GM19455 (cell line): ENCODE results near the gene NT5C1B.
"Not testable (repeated sequence)": the region's sequence is repeated elsewhere in the genome, so short reads cannot be mapped to it uniquely, and the experiment has no call there.

Experiments used
- ATAC-seq: cut with Tn5 transposase; IDR thresholded peaks from one replicate; pipeline ENCODE4 v1.9.1; 2021; ENCODE audit not compliant: unreplicated experiment

Gene NT5C1B

DNA sequence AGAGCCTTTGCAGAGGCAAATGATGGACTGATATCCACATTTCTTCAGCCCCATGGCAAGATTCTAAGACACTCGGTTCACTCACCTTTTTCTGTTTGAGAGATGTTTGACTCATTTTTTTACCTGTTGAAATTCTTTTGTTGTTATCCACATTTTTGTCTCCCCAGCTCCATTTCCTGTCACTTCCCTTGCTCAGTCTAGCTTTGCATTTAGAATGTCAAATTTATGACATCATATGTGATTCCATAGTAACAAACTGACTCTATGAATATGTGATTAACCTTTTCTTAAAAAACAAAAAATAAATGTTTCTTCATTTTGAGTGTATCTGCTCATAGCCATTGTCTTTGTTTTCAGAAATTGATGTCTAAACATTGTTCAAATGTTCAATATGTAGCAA is at the start of gene NT5C1B:
Gene NT5C1B, minus strand, starts transcription at position 216 of the 400 bp plus-strand sequence. Its CDS starts 101 bp downstream, at position 115.
- ATAC-seq, result no peak

GRCh38 chr2:18637196-18637595 is 47.8 kb upstream of the NT5C1B start:
- no peak for ATAC-seq

DNA sequence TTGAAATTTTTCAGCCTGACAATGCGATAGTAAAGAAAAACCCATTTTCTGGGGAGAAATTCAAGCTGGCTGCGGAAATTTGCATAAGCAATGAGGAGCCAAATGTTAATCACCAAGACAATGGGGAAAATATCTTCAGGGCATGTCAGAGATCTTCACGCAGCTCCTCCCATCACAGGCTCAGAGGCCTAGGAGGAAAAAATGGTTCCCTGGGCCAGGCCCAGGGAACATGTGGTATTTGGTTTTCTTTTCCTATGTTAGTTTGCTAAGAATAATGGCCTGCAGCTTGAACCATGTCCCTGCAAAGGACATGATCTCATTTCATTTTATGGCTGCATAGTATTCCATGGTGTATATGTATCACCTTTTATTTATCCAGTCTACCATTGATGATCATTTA is 43.3 kb upstream of the NT5C1B start:
- ATAC-seq, result not testable (repeated sequence)

DNA sequence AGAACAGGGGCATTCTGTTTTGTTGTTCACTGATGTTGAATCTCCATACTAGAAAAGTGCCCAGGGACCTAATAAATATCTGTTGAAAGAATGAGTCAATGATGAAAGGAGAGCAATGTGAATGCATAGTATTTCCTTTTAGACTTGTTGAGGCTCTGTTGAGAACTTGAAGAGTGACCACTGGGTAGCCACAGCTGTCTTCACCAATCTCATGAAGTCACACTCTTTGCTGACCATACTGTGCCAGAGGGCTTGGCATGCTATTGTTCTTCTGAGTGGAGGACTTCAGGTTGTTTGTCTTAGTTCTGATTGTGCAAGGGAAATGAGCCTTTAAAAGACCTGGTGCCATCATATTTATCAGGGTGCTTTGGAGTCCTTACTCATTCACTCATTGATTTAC is 41.6 kb upstream of the NT5C1B start:
- ATAC-seq, result no peak

DNA sequence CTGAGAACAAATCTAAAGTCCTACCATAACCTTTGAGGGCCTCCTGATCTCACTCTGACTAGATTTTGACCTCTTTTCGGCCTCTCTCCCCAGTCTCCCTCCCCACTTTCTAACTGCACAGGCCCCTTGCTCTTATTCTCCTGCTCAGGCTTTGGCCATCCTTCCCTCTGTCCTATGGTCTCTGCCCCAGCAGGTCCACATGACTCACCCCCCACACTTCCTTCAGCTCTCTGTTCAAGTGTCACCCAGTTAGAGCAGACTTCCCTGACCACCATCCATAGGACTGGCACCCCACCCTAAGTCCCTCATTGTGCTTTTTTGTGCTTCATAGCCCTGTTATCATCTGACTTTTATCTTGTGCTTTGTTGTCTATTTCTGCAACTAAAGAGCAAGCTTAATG is 41.2 kb upstream of the NT5C1B start:
- no peak for ATAC-seq

DNA sequence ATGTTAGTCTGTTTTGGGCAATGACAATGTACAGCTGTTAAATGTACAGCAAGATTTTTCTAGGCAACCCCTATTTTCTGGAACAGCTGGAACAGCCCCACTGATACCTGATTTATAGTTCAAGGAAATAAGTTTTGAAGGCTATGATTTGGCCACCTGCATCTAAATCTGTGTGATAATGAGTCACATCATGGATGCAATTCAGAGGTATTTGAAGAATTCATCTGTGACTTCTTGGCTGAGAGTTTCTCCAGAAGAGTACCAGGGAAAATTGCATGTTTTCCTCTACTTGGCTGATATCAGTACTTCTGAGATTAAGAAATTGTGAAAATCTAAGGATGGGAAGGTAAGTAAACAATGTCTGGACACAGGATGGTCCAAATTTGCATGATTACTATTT is 40.7 kb upstream of the NT5C1B start:
- no peak for ATAC-seq

GRCh38 chr2:18626958-18627650 is 37.7 kb upstream of the NT5C1B start:
- ATAC-seq, result no peak

- ATAC-seq, result no peak
Measured at GRCh38 chr2:18626256-18626668, 36.9 kb upstream of the NT5C1B start.

DNA sequence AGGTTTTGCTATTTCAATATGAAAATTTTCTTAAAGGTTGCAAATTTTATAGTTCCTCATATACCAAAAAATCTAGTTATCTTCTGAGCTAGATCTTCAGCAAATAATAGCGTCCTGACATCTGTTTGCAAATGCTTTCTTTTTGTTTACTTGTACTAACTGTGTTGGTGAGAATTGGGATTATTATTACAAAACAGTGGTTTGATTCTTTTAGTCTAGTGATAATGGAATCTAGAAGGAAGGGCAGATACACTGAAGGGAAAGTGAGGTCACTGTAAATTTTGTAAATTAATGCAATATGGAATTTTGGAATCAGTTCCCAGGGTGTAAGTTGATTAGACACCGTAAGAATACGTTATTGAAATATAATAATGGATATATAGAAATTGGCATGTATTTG is 36.2 kb upstream of the NT5C1B start:
- ATAC-seq, result no peak

GRCh38 chr2:18623782-18624181 is 34.4 kb upstream of the NT5C1B start:
- no peak for ATAC-seq

- ATAC-seq, result no peak
Measured at GRCh38 chr2:18620867-18621632, 31.7 kb upstream of the NT5C1B start.

DNA sequence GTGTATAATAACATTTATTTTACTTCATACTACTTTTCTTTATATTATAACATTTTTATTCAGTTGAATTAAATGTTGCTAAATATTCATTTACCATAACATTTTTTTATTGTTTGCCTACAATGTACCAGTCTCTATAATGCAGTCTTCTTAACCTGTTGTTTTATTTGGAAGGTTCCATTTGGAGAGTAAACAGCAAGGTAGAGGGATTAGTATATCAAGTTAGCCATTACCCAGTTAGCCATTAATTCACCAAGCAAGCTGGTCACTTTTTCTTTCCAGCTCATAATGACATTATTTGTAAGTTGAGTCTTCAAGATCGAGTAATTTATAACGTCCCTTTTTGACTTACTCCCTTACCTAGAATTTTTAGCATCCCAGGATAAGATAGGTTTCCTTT is 29.7 kb upstream of the NT5C1B start:
- ATAC-seq, result no peak

DNA sequence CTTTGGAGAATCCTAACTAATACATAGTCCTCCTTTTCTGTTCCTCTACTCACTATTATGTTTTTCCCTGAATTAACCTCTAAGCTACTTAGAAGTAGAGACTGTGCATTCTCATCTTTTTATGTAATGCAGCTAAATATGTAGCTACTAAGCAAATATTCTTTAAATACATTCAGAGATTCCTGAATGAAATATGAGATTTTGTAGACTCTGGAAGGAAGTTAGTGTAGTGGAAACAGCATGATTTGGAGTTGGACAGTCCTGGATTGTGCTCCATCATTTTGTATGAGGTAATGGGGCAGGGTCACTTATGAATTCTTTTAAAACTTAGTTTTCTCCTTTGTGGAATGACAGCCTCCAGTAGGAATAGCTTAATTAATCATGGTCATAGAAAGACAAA is 24.7 kb upstream of the NT5C1B start:
- no peak for ATAC-seq

GRCh38 chr2:18612133-18612532 is 22.8 kb upstream of the NT5C1B start:
- ATAC-seq, result no peak

DNA sequence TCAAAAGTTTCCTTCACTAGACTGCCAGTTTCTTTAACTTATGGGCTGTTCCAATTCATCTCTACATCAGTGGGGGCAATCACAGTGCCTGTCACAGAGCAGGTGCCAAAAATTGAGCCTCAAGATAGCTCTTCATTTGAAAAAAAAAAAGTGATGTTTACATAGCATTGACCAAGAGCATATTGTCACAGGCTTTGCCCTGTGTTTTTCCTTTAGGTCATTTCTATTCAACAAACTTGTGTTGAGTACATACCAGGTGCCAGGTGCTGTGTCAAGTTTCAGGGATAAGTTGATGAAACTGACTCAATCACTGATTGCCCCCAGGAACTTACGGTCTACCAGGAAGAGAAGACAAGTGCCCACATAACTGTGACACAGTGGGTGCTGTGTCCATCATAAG is 22.2 kb upstream of the NT5C1B start:
- no peak for ATAC-seq

GRCh38 chr2:18611184-18611583 is 21.8 kb upstream of the NT5C1B start:
- no peak for ATAC-seq

- ATAC-seq, result no peak
Measured at GRCh38 chr2:18610651-18611050, 21.3 kb upstream of the NT5C1B start.

GRCh38 chr2:18610090-18610489 is 20.7 kb upstream of the NT5C1B start:
- no peak for ATAC-seq

DNA sequence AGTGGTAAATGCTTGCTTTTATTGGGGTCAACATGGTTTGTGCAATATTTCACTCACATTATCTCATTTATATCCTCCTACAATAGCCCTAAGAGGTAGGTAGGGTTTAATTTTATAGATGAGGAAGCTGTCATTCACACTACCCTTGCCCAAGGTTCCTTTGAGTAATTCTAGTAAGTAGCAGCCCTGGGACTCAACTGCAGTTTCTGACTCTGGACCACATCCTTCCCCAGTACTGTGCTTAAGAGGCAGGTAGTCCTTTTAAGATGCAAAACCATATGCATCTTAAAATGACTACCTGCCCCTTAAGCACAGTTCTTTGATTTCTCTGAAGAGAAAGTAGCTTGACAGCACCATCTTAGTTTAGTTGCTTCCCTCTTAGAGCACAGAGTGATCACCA is 15.7 kb upstream of the NT5C1B start:
- ATAC-seq, result peak; percentile 81

- no peak for ATAC-seq
Measured at GRCh38 chr2:18604531-18604885, 15.1 kb upstream of the NT5C1B start.

DNA sequence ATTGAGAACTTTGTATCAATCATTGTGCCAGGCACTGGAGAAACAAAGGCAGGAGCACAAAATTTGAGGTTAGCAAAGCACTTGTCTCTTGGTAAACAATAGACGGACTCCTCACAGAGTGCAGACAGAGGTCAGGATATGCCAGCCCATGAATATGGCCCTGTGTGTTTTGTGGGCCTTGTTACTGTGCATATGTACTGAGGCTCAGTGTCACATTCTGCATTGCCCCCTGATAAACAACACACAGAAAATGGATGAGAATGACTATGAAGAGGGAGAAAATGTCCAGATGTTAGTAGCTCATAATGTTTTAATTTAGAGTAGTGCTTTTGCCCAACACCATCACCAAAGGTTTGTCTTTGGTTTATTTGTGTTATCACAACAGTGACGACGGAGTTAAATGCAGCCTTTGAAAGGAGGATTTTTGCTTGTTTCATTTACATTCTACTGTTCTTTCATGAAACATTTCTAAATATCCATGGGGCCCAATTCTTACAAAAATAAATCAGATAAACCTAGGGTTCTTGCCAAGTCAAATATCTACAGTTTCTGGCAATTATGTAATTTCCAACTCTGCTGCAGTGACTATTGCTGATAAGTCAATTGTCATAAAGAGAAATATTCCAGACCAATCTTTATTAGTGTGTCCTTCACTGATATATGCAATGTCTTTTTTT is 14.6 kb upstream of the NT5C1B start:
- no peak for ATAC-seq

DNA sequence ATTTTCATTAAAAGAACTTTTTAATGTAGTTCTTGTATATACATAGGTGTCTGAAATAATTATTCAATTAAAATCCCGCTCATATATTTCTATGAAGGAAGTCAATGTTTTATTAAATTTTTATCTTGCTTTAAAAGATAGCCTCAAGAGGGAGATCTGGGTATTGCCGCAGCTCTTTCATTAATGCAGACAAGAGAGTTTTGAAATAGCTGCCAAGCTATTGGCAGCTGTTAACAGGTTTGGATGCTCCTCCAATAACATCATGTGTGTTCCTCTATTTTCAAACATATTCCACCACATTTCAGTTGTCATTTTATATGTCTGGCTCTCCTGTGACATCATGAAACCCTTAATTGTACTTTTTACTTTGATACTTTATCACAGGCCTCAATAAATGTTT is 12.9 kb upstream of the NT5C1B start:
- ATAC-seq, result no peak
